HepG2 (cell line): ENCODE data around the gene NBEA. TPM values are rescaled to one million over a fixed set of nuclear protein-coding genes. Genes with fewer than 3 reads are reported as not detected.

Source experiments
- ATAC-seq: fragments of 200-7000 bp; cut with Tn5 transposase; 3 replicates; pipeline ENCODE4 v1.9.1; 2020; ENCODE audit warnings: mild to moderate bottlenecking, moderate library complexity
- BruUV-seq: library from RNA; stranded (reverse); fragments of 400-500 nt; replicated peaks from 2 replicates; lab custom pipeline; 2021; lab: Mats Ljungman, UMichigan
- CTCF ChIA-PET: fragments of 300-600 bp; formaldehyde crosslinking; extraction: SDS; loops from one replicate; lab custom pipeline; 2021; ENCODE audit warnings: low total read pairs, inconsistent platforms, low intra/inter-chr PET ratio; lab: Yijun Ruan, JAX
- POLR2A ChIA-PET: fragments of 350-600 bp; sonication (Branson Sonifier 250); formaldehyde crosslinking; loops from one replicate; lab custom pipeline; 2020; ENCODE audit warnings: antibody characterized with exemption, inconsistent platforms; lab: Yijun Ruan, JAX
- DNase-seq: peaks from one replicate; pipeline ENCODE4 v3.0.0-alpha.2; 2015; ENCODE audit warnings: low spot score
- FAIRE-seq: peaks from 3 replicates; lab custom pipeline; 2011; peaks lifted over from hg19 to GRCh38; lab: Jason Lieb, UNC
- H2AFZ ChIP-seq: one replicate; pipeline ENCODE4 v1.6.1; 2011; ENCODE audit warnings: low read length, inconsistent platforms
- H3K27ac ChIP-seq: fragments of 300-600 bp; 3 replicates; pipeline ENCODE4 v1.8.0; 2011; ENCODE audit warnings: mixed run types, mild to moderate bottlenecking, mixed read lengths, low read length, inconsistent platforms; ENCODE audit not compliant: insufficient read depth; ENCODE audit errors: extremely low read length
- H3K27me3 ChIP-seq, 2 experiments: fragments of 200-600 bp in 1 of 2; 2 replicates in 1 of 2; 3 replicates in 1 of 2; pipeline versions ENCODE4 v1.6.0 to v1.8.0; 2011; ENCODE audit warnings: low read length in 2 of 2, mild to moderate bottlenecking in 2 of 2, moderate library complexity in 2 of 2, inconsistent platforms in 1 of 2; ENCODE audit not compliant: insufficient read depth in 2 of 2, control insufficient read depth in 1 of 2
- H3K36me3 ChIP-seq, 2 experiments: fragments of 200-600 bp in 1 of 2; replicated peaks in 1 of 2; 2 replicates in 1 of 2; 3 replicates in 1 of 2; pipeline versions ENCODE4 v1.5.1 to v1.8.0; 2011; ENCODE audit warnings: low read length in 2 of 2, inconsistent platforms in 1 of 2; ENCODE audit not compliant: insufficient read depth in 2 of 2, control insufficient read depth in 1 of 2
- H3K4me1 ChIP-seq: 2 replicates; pipeline ENCODE4 v1.5.1; 2012; ENCODE audit warnings: low read length, inconsistent platforms; ENCODE audit not compliant: insufficient read depth
- H3K4me2 ChIP-seq: 2 replicates; pipeline ENCODE4 v1.6.0; 2011; ENCODE audit warnings: low read depth, low read length, inconsistent platforms
- H3K4me3 ChIP-seq, 3 experiments: fragments of 200-600 bp in 1 of 3; sonication (generic), shearing (Covaris generic) in 1 of 3; replicated peaks in 1 of 3; 2 replicates each; pipeline ENCODE4 v1.5.1; 2011 to 2016; ENCODE audit warnings: low read length in 3 of 3, inconsistent platforms in 2 of 3, low read depth in 2 of 3, mild to moderate bottlenecking in 2 of 3, control low read depth in 1 of 3, mixed read lengths in 1 of 3; ENCODE audit not compliant: insufficient read depth in 1 of 3
- H3K79me2 ChIP-seq: one replicate; pipeline ENCODE4 v1.6.1; 2011; ENCODE audit warnings: low read length, inconsistent platforms; ENCODE audit not compliant: insufficient read depth
- H3K9ac ChIP-seq: 2 replicates; pipeline ENCODE4 v1.6.0; 2011; ENCODE audit warnings: mild to moderate bottlenecking, low read depth, low read length, inconsistent platforms; ENCODE audit not compliant: insufficient read depth
- H3K9me3 ChIP-seq: 2 replicates; pipeline ENCODE4 v1.5.1; 2012; ENCODE audit warnings: mild to moderate bottlenecking, low read length
- H4K20me1 ChIP-seq: 2 replicates; pipeline ENCODE4 v1.6.0; 2011; ENCODE audit warnings: inconsistent platforms, mild to moderate bottlenecking, low read length, moderate library complexity; ENCODE audit not compliant: insufficient read depth
- ETS1 ChIP-seq: sonication (generic); formaldehyde crosslinking; IDR thresholded peaks from 2 replicates; pipeline ENCODE4 v1.4.0; 2020; ENCODE audit warnings: missing genetic modification reagents
- FOXC1 ChIP-seq: sonication (generic); formaldehyde crosslinking; IDR thresholded peaks from 2 replicates; pipeline ENCODE4 v1.8.0; 2022; ENCODE audit warnings: mild to moderate bottlenecking, missing genetic modification reagents, borderline replicate concordance
- POGK ChIP-seq: sonication (generic); formaldehyde crosslinking; conservative IDR thresholded peaks from 2 replicates; pipeline ENCODE4 v1.8.0; 2022; ENCODE audit warnings: mild to moderate bottlenecking, moderate library complexity, missing genetic modification reagents
- RNF219 ChIP-seq: sonication (generic); formaldehyde crosslinking; IDR thresholded peaks from 2 replicates; pipeline ENCODE4 v1.5.0; 2020; ENCODE audit warnings: mild to moderate bottlenecking, missing genetic modification reagents
- ZFP91 ChIP-seq: sonication (generic); formaldehyde crosslinking; IDR thresholded peaks from 2 replicates; pipeline ENCODE4 v1.9.0; 2022; ENCODE audit warnings: missing genetic modification reagents, mild to moderate bottlenecking, borderline replicate concordance
- ZNF281 ChIP-seq: sonication (generic); formaldehyde crosslinking; IDR thresholded peaks from 2 replicates; pipeline ENCODE4 v1.4.0; 2020; ENCODE audit warnings: missing genetic modification reagents, borderline replicate concordance
- ZNF639 ChIP-seq: conservative IDR thresholded peaks from 2 replicates; pipeline ENCODE4 v1.6.1; 2018; ENCODE audit warnings: missing genetic modification reagents
- ZNF670 ChIP-seq: sonication (generic); formaldehyde crosslinking; IDR thresholded peaks from 2 replicates; pipeline ENCODE4 v1.8.0; 2022; ENCODE audit warnings: mild to moderate bottlenecking, missing genetic modification reagents, borderline replicate concordance
- ZNF710 ChIP-seq: sonication (generic); formaldehyde crosslinking; IDR thresholded peaks from 2 replicates; pipeline ENCODE4 v1.5.0; 2020; ENCODE audit warnings: mild to moderate bottlenecking, missing genetic modification reagents, borderline replicate concordance
- WGBS: methylation state at CpG from one replicate; pipeline ENCODE4 v1.1.6; 2017; ENCODE audit warnings: low lambda C conversion rate; 5-methylcytosine and 5-hydroxymethylcytosine counted together
- in situ Hi-C: cut with HindIII; loops from 2 replicates; pipeline ENCODE4 v1.10.0; 2017; ENCODE audit warnings: low pct_unique_long_range_greater_than_20kb; ENCODE audit not compliant: extremely low pct_ligation_motif_present
- intact Hi-C: fragments of 100-400 bp; cut with micrococcal nuclease; formaldehyde crosslinking; loops from one replicate; pipeline ENCODE4 v1.10.0; 2022; ENCODE audit not compliant: unreplicated experiment
- polyA plus RNA-seq, 8 experiments: library from polyadenylated mRNA; depleted of rRNA in 3 of 8; stranded (reverse) in 7 of 8; unstranded in 1 of 8; fragments of >200 nt; fragmentation: Illumina TruSeq in 4 of 8; extraction: Trizol in 4 of 8; gene quantifications; 2 replicates each; pipeline versions ENCODE4 v1.2.1 to v1.2.3, GENCODE V29; 2011 to 2016; ENCODE audit warnings: low read depth in 4 of 8, missing spikeins in 1 of 8, mixed read lengths in 1 of 8; ENCODE audit not compliant: insufficient read depth in 1 of 8
- total RNA-seq, 5 experiments: library from RNA; depleted of rRNA; stranded (reverse); fragments of >200 nt; fragmentation: Illumina TruSeq; extraction: Trizol; gene quantifications; 2 replicates each; pipeline ENCODE4 v1.2.3, GENCODE V29; 2016; ENCODE audit warnings: low read depth in 1 of 5

NBEA gene
- total and polyA plus RNA-seq, 2 of the 13 experiments (the other 11 are each of a cell fraction or from before 2014, with no cell fraction given): 2.7 to 2.8 TPM

GRCh38 chr13:35472323-35472881, 530.3 kb downstream of the NBEA start:
- H4K20me1 ChIP-seq: no peaks in the 10 kb centered on the region
- DNase-seq (no peak), FAIRE-seq (no peak), ATAC-seq (no peak)
- POLR2A ChIA-PET: no interaction called here
- CTCF ChIA-PET: no interaction called here
- H3K36me3 ChIP-seq: no peaks in the 10 kb centered on the region
- H2AFZ ChIP-seq: no peak overlapping the region
- H3K4me3 ChIP-seq: no peak overlapping the region
- H3K9ac ChIP-seq: no peak overlapping the region
- no peaks in the 10 kb centered on the region; a peak in 1 of 5 replicates for H3K27me3 ChIP-seq
- in situ Hi-C loops: no loop called here
- no peak overlapping the region for H3K27ac ChIP-seq
- 35% methylated on average over 7 of the region's 7 CpGs for WGBS
- H3K9me3 ChIP-seq: no peaks in the 10 kb centered on the region
- no peak overlapping the region for H3K4me2 ChIP-seq
- no peaks in the 10 kb centered on the region for H3K4me1 ChIP-seq
- BruUV-seq: no TSS peak
- H3K79me2 ChIP-seq: no peaks in the 10 kb centered on the region
- intact Hi-C loops: no loop called here
- TF ChIP-seq RNF219 (CRISPR knock-in tag) (no peak), ETS1 (CRISPR knock-in tag) (no peak), FOXC1 (CRISPR knock-in tag) (no peak), ZNF281 (CRISPR knock-in tag) (no peak), ZNF639 (CRISPR knock-in tag) (no peak), ZNF710 (CRISPR knock-in tag) (no peak), POGK (CRISPR knock-in tag) (no peak), ZNF670 (CRISPR knock-in tag) (no peak), ZFP91 (CRISPR knock-in tag) (no peak)
